H1 (cell line): Measurements from ENCODE around the gene MTF1. TPM values are rescaled to one million over a fixed set of nuclear protein-coding genes. Genes with fewer than 3 reads are reported as not detected.

Source experiments
- CTCF ChIA-PET: fragments of 300-600 bp; sonication (Branson Sonifier 250); formaldehyde crosslinking; loops from one replicate; lab custom pipeline; 2021; ENCODE audit not compliant: partially characterized antibody; lab: Charles Lee
- POLR2A ChIA-PET: fragments of 300-600 bp; sonication (Branson Sonifier 250); formaldehyde crosslinking; loops from one replicate; lab custom pipeline; 2021; ENCODE audit warnings: inconsistent platforms; ENCODE audit not compliant: partially characterized antibody; lab: Charles Lee
- DNase-seq, 2 experiments: peaks; one replicate each; pipeline versions ENCODE4 v3.0.0 to v3.0.0-alpha.2; 2010 to 2022; ENCODE audit warnings: low spot score in 2 of 2, low read depth in 1 of 2, mixed read lengths in 1 of 2
- FAIRE-seq: peaks from 2 replicates; lab custom pipeline; 2011; peaks lifted over from hg19 to GRCh38; lab: Jason Lieb, UNC
- H2AFZ ChIP-seq: 2 replicates; pipeline ENCODE4 v1.8.1; 2012; ENCODE audit warnings: low read length, inconsistent platforms
- H2AK5ac ChIP-seq: 2 replicates; pipeline ENCODE4 v1.6.1; 2013; ENCODE audit warnings: low read depth, low read length
- H2BK120ac ChIP-seq: replicated peaks from 2 replicates; pipeline ENCODE3; 2013; ENCODE audit warnings: low read depth, low read length, inconsistent platforms
- H2BK12ac ChIP-seq: 2 replicates; pipeline ENCODE4 v1.6.1; 2013; ENCODE audit warnings: low read depth, low read length
- H2BK15ac ChIP-seq: 2 replicates; pipeline ENCODE4 v1.6.1; 2013; ENCODE audit warnings: low read length
- H2BK20ac ChIP-seq: 2 replicates; pipeline ENCODE4 v1.6.1; 2013; ENCODE audit warnings: low read length
- H2BK5ac ChIP-seq: 2 replicates; pipeline ENCODE4 v1.6.1; 2013; ENCODE audit warnings: low read depth, low read length
- H3K14ac ChIP-seq: 2 replicates; pipeline ENCODE4 v1.6.1; 2013; ENCODE audit warnings: inconsistent platforms; ENCODE audit not compliant: insufficient read length
- H3K18ac ChIP-seq: 2 replicates; pipeline ENCODE4 v1.6.1; 2013; ENCODE audit warnings: low read length; ENCODE audit errors: extremely low read depth
- H3K23ac ChIP-seq: 2 replicates; pipeline ENCODE4 v1.6.1; 2013; ENCODE audit warnings: inconsistent platforms; ENCODE audit not compliant: insufficient read length
- H3K23me2 ChIP-seq: 2 replicates; pipeline ENCODE4 v1.6.1; 2013; ENCODE audit warnings: low read depth, low read length
- H3K27ac ChIP-seq: 2 replicates; pipeline ENCODE4 v1.6.1; 2011; ENCODE audit warnings: low read depth, low read length, inconsistent platforms
- H3K27me3 ChIP-seq, 4 experiments: replicated peaks in 1 of 4; 1 replicate in 1 of 4; 2 replicates in 3 of 4; pipeline versions ENCODE4 v1.6.1 to v1.8.1; 2011 to 2013; ENCODE audit warnings: low read length in 3 of 4, mild to moderate bottlenecking in 3 of 4, inconsistent platforms in 2 of 4, mixed read lengths in 2 of 4, moderate library complexity in 1 of 4; ENCODE audit not compliant: control insufficient read depth in 3 of 4, insufficient read depth in 3 of 4; ENCODE audit errors: extremely low read depth in 1 of 4
- H3K36me3 ChIP-seq, 4 experiments: 2 replicates each; pipeline versions ENCODE4 v1.6.1 to v1.8.1; 2011 to 2013; ENCODE audit warnings: mild to moderate bottlenecking in 4 of 4, low read length in 3 of 4, moderate library complexity in 2 of 4, control low read depth in 1 of 4, inconsistent platforms in 1 of 4; ENCODE audit not compliant: insufficient read depth in 4 of 4, control insufficient read depth in 2 of 4
- H3K4ac ChIP-seq: replicated peaks from 2 replicates; pipeline ENCODE3; 2013; ENCODE audit warnings: low read length, low read depth, mixed read lengths, inconsistent platforms; ENCODE audit not compliant: insufficient read length
- H3K4me1 ChIP-seq, 4 experiments: replicated peaks in 1 of 4; 1 replicate in 1 of 4; 2 replicates in 3 of 4; pipeline versions ENCODE4 v1.6.1 to v1.8.1; 2011 to 2013; ENCODE audit warnings: low read length in 3 of 4, inconsistent platforms in 2 of 4, mixed read lengths in 1 of 4; ENCODE audit not compliant: insufficient read depth in 4 of 4, control insufficient read depth in 3 of 4
- H3K4me2 ChIP-seq, 2 experiments: 2 replicates each; pipeline versions ENCODE4 v1.6.1 to v1.8.1; 2011 to 2013; ENCODE audit warnings: low read depth in 2 of 2, low read length in 2 of 2, control low read depth in 1 of 2, inconsistent platforms in 1 of 2, mild to moderate bottlenecking in 1 of 2; ENCODE audit not compliant: insufficient read depth in 1 of 2
- H3K4me3 ChIP-seq, 4 experiments: fragments of 200-600, 300-600 bp in 1 of 4; sonication (generic), shearing (Covaris generic), sonication (Bioruptor Twin) in 1 of 4; 2 replicates each; pipeline versions ENCODE4 v1.5.1 to v1.8.1; 2011 to 2016; ENCODE audit warnings: low read length in 4 of 4, low read depth in 3 of 4, control low read depth in 2 of 4, inconsistent platforms in 2 of 4, mild to moderate bottlenecking in 2 of 4, mixed read lengths in 1 of 4, moderate library complexity in 1 of 4; ENCODE audit not compliant: insufficient read depth in 2 of 4; ENCODE audit errors: extremely low read depth in 1 of 4
- H3K56ac ChIP-seq: replicated peaks from 2 replicates; pipeline ENCODE3; 2013; ENCODE audit warnings: low read depth, mild to moderate bottlenecking, mixed read lengths, low read length, inconsistent platforms; ENCODE audit not compliant: insufficient read length
- H3K79me1 ChIP-seq: 2 replicates; pipeline ENCODE4 v1.6.1; 2013; ENCODE audit warnings: low read depth, low read length, control low read depth
- H3K79me2 ChIP-seq, 2 experiments: 2 replicates each; pipeline versions ENCODE4 v1.6.1 to v1.8.1; 2012 to 2013; ENCODE audit warnings: low read length in 2 of 2, mild to moderate bottlenecking in 2 of 2, inconsistent platforms in 1 of 2; ENCODE audit not compliant: insufficient read depth in 2 of 2, control insufficient read depth in 1 of 2
- H3K9ac ChIP-seq, 4 experiments: replicated peaks in 1 of 4; 1 replicate in 1 of 4; 2 replicates in 3 of 4; pipeline versions ENCODE4 v1.6.1 to v1.8.1; 2011 to 2013; ENCODE audit warnings: low read depth in 3 of 4, low read length in 3 of 4, control low read depth in 2 of 4, mild to moderate bottlenecking in 2 of 4, moderate library complexity in 2 of 4, inconsistent platforms in 1 of 4; ENCODE audit errors: extremely low read depth in 1 of 4
- H3K9me3 ChIP-seq, 2 experiments: 2 replicates each; pipeline versions ENCODE4 v1.6.1 to v1.8.1; 2012 to 2013; ENCODE audit warnings: mild to moderate bottlenecking in 2 of 2, moderate library complexity in 2 of 2, control low read depth in 1 of 2, inconsistent platforms in 1 of 2, low read depth in 1 of 2, low read length in 1 of 2, mixed read lengths in 1 of 2; ENCODE audit not compliant: insufficient read depth in 2 of 2
- H4K20me1 ChIP-seq, 2 experiments: replicated peaks in 1 of 2; 2 replicates each; pipeline versions ENCODE3 to v1.8.1; 2011 to 2013; ENCODE audit warnings: inconsistent platforms in 2 of 2, low read length in 2 of 2, mild to moderate bottlenecking in 1 of 2; ENCODE audit not compliant: insufficient read depth in 2 of 2, control insufficient read depth in 1 of 2
- H4K5ac ChIP-seq: 2 replicates; pipeline ENCODE4 v1.6.1; 2013; ENCODE audit warnings: low read length, low read depth, mixed read lengths, inconsistent platforms; ENCODE audit not compliant: insufficient read length
- H4K8ac ChIP-seq: 2 replicates; pipeline ENCODE4 v1.8.0; 2013; ENCODE audit warnings: mild to moderate bottlenecking, moderate library complexity, low read length, inconsistent platforms; ENCODE audit not compliant: insufficient read depth; ENCODE audit errors: extremely low read depth
- H4K91ac ChIP-seq: replicated peaks from 2 replicates; pipeline ENCODE3; 2013; ENCODE audit warnings: low read length, mixed read lengths, inconsistent platforms; ENCODE audit not compliant: insufficient read length
- GABPA ChIP-seq: IDR thresholded peaks from 2 replicates; pipeline ENCODE4 v1.6.1; 2011; ENCODE audit warnings: mild to moderate bottlenecking, low read length, moderate library complexity, borderline replicate concordance; ENCODE audit not compliant: insufficient read depth
- MAFK ChIP-seq: IDR thresholded peaks from 2 replicates; pipeline ENCODE4 v1.6.1; 2012; ENCODE audit warnings: low read depth, mild to moderate bottlenecking, improper control_type of control experiment, low read length
- WGBS, 2 experiments: shearing (Covaris generic) in 1 of 2; methylation state at CpG; one replicate each; pipeline versions ENCODE4 v1.1.6 to v1.1.7; 2013 to 2015; ENCODE audit warnings: low lambda C conversion rate in 2 of 2, mixed read lengths in 2 of 2, inconsistent platforms in 1 of 2, low coverage in 1 of 2, missing lambda C conversion rate in 1 of 2; ENCODE audit not compliant: insufficient replicate concordance in 2 of 2, insufficient coverage in 1 of 2, insufficient read length in 1 of 2; ENCODE audit errors: extremely low coverage in 1 of 2, missing lambda C conversion rate in 1 of 2; 5-methylcytosine and 5-hydroxymethylcytosine counted together
- polyA plus RNA-seq, 7 experiments: library from polyadenylated mRNA; depleted of rRNA in 3 of 7; stranded (reverse) in 5 of 7; unstranded in 2 of 7; fragments of >200 nt in 5 of 7; fragments of 200-250 nt in 2 of 7; gene quantifications; 1 replicate in 5 of 7; 2 replicates in 1 of 7; 4 replicates in 1 of 7; pipeline versions ENCODE4 v1.2.1 to v1.2.3, GENCODE V29; 2011 to 2013; ENCODE audit warnings: missing spikeins in 2 of 7, mixed read lengths in 2 of 7
- total RNA-seq: library from RNA; stranded (reverse); fragmentation: NEBNext Ultra II Directional; extraction: Animal tissue kit (Norgen Biotek cat#: 25700); gene quantifications from 2 replicates; pipeline ENCODE4 v1.2.1, GENCODE V29; 2021

The MTF1 gene
- total and polyA plus RNA-seq, 2 of the 8 experiments (the other 6 are each of a cell fraction or from before 2014, with no cell fraction given): 4.0 to 15.5 TPM

DNA sequence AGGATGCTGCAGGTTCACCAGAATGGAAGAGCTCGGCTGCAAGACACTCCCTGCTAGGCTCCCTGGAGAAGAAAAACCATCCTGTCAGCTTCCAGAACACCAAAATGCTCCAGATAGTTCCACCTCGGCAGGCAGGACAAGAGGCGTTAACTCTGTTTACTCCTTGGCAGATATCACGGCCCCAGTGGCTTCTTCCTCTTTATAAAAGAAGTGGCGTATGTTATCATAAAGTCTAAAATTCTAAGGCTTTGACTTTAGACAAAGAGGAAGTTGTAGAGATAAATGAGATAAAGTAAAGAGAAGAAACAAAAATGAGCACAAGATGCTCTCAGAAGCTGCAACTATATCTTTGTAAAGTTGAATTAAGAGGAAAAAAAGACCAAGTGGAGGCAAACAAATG is 24.3 kb upstream of the MTF1 start:
- no peak for FAIRE-seq
- POLR2A ChIA-PET: interaction anchor here (1.3 kb wide), 1 partner anchor 11 kb away, joined by 3 read pairs; no protein-coding TSS in a partner anchor
- TF ChIP-seq GABPA (no peak), MAFK (no peak)

More for the DNA sequence above, 24.3 kb upstream of the MTF1 start:
- no peak overlapping the region for H3K4ac ChIP-seq
- DNase-seq: no peak
- H3K27ac ChIP-seq: no peak overlapping the region
- no peak overlapping the region for H4K8ac ChIP-seq
- no peak overlapping the region for H3K14ac ChIP-seq
- H3K4me2 ChIP-seq: no peak overlapping the region
- H3K9ac ChIP-seq: no peak overlapping the region
- no peak overlapping the region for H2BK120ac ChIP-seq
- H3K23ac ChIP-seq: no peak overlapping the region
- H3K4me1 ChIP-seq: no peaks in the 10 kb centered on the region
- H3K27me3 ChIP-seq: no peaks in the 10 kb centered on the region
- no peaks in the 10 kb centered on the region for H3K79me2 ChIP-seq
- no peak overlapping the region for H4K5ac ChIP-seq
- no peak overlapping the region for H4K91ac ChIP-seq
- H3K36me3 ChIP-seq: peaks cover 11 to 48% (median 29%) of the 10 kb centered on the region in 4 experiments
- H2BK15ac ChIP-seq: no peak overlapping the region
- H2BK12ac ChIP-seq: no peak overlapping the region
- WGBS, 2 experiments: 92% methylated on average over 5 of the region's 5 CpGs; no CpG with 5 or more reads in 1 of the 2 experiments
- H3K18ac ChIP-seq: no peak overlapping the region
- no peak overlapping the region for H3K56ac ChIP-seq
- no peak overlapping the region for H2BK20ac ChIP-seq
- H4K20me1 ChIP-seq: no peaks in the 10 kb centered on the region
- CTCF ChIA-PET: interaction anchor here (1.0 to 2.1 kb wide), 3 partner anchors 8 to 68 kb away, joined by 3 to 6 read pairs (median 3); no protein-coding TSS in a partner anchor
- H2BK5ac ChIP-seq: no peak overlapping the region
- no peak overlapping the region for H2AK5ac ChIP-seq
- H3K9me3 ChIP-seq: no peaks in the 10 kb centered on the region
- H3K79me1 ChIP-seq: no peaks in the 10 kb centered on the region
- no peak overlapping the region for H2AFZ ChIP-seq
- no peak overlapping the region for H3K4me3 ChIP-seq
- no peaks in the 10 kb centered on the region for H3K23me2 ChIP-seq
